Muscle of arm (tissue), 12 donors: ENCODE measurements around the gene RPRD1B. TPM values are rescaled to one million over a fixed set of nuclear protein-coding genes. Genes with fewer than 3 reads are reported as not detected.

ENCODE experiments used
- DNase-seq: peaks from one replicate; pipeline ENCODE4 v3.0.0-alpha.2; 2013
- polyA plus RNA-seq, 12 donors: library from polyadenylated mRNA; unstranded; fragments of 120-200 nt; gene quantifications; one replicate each; pipeline ENCODE4 v1.2.1, GENCODE V29; 2013; ENCODE audit not compliant: insufficient read length in 12 of 12

Gene RPRD1B
- polyA plus RNA-seq, 12 donors = 20.2 to 34.2 (median 28.1) TPM; not detected in 1

- no peak for DNase-seq
These were observed 83.0 kb downstream of the RPRD1B start for GRCh38 chr20:38116409-38117165.

DNA sequence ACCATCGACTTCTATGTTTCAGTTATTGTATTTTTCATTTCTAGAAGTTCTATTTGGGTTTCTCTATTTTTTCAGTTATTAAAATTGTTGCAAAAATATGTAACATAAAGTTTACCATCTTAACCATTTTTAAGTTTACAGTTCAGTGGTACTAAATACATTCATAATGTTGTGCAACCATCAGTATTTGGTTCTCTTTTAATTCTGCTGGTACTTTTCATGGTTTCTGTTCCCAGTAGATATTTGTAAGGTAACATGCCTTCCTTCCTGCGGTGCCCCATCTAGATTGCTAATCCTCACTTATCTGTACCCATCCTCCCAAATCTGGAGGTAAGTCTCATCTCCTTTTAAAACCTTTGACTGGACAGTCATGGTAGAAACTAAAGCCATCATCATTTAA lies 83.7 kb downstream of the RPRD1B start:
- no peak for DNase-seq

GRCh38 chr20:38117635-38118034 lies 84.1 kb downstream of the RPRD1B start:
- DNase-seq = no peak

DNA sequence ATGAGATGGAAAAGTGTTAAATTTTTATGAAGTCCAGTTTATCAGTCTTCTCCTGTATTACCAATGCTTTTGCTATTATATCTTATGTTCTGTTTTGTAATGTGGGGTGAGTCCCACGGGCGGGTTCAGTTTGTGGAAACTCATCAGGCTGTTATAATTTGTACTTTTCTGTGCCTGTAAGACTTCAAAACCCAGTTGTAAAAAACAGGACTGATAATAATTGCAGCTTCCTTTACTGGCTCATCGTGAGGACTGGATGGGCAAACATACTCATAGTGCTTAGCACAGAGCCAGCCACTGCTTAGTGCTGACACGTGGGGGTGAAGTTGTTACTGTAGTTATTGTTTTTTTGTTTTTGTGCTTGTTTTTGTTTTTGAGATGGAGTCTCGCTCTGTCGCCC lies 85.9 kb downstream of the RPRD1B start:
- no peak for DNase-seq

GRCh38 chr20:38120625-38120988 lies 87.1 kb downstream of the RPRD1B start:
- DNase-seq = no peak

DNA sequence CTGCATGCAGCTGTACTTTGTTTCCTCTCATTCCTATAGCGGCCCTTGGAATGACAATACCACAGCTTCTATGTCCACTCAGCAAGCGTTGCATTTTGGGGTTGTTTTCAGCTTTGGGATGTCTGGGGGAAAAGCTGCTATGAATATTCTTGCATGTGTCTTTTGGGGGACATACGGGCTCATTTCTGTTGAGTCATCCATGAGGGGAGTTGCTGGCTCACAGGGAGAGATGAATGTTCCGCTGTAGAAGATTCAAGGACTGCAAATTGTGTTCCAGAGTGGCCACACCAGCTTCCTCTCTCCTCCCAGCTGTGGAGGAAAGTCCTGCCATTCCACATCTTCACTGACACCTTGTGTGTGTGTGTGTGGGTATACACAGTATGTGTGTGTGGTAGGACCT lies 88.2 kb downstream of the RPRD1B start:
- no peak for DNase-seq

DNA sequence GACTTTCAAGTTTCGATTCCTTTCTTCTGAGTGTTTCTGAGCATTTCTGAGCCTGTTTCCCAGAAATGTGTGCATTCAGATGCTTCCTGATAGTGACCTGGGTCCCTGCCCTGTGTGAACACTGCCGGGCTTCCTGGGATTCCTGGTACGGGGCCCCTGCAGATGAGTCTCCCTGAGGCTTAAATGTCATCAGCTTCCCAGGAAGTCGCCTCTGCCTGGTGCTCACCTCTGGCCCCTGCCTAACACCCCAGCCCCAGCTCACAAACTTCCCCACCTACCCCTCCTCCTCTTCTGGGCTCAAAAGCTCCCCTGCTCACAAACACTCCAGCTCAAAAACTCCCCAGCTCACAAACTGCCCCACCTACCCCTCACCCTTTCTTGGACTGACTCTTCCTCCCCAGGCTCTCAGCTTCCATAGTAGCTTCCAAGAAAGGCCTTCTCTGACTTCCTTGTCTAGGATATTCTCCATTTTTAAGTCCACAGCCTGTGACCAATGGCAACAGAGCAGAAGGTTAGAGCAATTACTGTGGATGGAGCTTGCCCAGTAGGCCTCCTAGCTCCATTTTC lies 89.6 kb downstream of the RPRD1B start:
- no peak for DNase-seq

GRCh38 chr20:38125157-38126056 lies 91.9 kb downstream of the RPRD1B start:
- no peak for DNase-seq

DNA sequence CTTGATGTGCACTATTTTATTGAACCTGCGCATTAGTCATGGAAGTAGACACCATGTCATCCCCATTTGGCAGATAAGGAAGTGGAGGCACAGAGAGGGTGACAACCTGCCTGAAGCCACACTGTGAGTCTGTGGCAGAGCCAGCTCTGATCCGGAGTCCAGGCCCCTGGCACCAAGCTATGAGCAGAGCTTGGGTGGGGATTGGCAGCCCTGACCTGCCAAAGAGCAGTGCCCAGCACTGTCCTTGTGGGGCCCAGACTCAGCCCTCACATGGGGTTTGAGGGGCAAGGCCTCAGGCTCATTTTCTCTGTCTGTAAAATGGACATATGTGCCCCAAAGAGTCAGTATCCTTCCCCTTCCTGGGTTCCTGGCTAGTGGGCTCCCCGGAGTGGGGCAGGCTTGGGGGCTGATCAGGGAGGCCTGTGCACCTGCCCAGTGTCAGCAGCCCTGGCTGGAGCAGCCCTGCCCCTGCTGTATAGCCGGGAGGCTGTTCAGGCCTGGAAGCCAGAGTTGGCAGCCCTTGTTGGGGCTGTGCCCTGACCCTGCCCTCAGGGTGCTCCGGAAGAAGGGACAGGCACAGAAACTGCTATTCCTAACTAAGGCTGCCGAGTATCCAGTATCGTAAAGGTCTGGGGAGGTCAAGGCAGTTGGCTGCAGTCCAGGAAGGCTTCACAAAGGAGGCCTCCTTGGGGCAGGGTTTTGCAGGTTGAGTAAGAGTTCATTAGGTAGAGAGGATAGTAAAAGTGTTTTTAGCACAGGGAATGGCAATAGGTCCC lies 92.8 kb downstream of the RPRD1B start:
- no peak for DNase-seq

DNA sequence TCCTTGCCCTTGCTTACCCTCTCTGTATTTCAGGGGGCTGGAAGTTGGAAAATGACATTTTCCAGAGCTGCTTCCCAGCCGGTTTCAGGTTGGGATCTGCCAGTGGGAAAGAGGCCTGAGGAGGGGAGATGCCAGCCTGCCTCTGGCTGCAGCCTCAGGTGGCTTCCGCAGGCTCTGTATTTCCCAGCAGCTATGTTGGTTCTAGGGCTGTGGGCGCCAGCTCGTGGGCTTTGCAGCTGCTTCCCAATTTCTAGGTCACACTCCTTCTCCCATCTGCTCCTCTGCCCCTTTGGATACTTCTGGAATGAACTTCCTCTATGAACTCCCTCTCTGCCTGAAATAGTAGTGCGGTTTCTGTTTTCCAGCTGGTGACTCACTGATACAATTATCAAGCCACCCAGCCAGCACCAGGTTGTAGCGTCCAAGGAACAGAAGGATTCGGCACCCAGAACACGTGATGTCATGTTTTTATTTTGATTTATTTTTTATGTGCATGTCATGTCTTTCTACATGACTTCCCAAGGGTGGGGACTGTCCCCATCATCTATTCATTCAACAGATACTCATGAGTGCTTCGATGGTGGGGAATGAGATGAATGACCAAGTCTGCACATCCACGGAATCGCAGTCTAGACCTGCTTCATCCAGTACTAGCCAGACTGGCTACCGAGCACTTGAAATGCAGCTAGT lies 93.5 kb downstream of the RPRD1B start:
- DNase-seq = no peak

DNA sequence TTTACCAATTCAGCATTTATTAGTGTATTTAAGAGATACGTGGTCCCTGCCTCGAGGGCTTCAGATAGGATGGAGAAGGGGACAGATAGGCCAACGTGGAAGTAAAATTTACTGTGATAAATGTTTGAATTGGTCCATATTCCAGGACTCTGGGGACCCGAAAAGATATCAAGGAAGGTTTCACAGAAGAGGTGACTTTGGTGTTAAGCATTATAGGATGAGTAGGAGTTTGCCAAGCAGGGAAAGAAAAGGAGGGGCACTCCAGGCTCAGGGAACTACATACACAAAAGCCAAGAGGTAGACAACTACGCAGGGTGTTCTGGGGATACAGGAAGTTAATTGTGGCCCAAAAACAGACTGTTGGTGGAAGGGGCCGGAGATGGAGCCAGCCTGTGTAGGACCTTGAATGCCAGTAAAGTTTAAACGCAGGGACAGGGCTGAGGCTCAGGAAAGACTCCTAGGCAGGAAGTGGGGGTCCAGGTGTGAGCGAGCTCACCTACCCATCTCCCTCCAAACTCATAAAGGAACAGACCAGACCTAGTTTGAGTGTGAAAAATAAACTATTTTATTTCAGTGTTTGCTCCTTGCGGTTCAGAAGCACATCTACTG lies 94.5 kb downstream of the RPRD1B start:
- no peak for DNase-seq

DNA sequence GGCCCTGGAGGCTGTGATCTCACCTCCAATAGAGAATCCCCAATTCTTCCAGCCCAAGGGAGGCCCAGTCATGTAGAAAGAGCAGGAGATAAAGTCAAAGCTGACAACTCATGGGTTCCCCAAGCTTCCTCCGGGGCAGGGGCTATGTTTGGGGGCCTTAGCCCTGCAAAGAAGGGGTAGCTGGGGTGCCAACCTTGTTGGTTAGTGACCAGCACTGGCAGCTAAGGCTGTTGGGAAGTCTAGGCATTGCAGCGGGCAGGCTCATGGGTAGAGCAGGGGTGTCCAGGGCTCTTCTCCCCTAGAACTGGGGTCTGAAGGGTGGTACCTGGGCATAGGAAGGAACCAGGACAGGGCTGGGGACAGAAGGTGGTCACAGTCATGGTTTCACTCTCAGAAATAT lies 95.1 kb downstream of the RPRD1B start:
- no peak for DNase-seq

GRCh38 chr20:38129248-38129865 lies 95.8 kb downstream of the RPRD1B start:
- no peak for DNase-seq

DNA sequence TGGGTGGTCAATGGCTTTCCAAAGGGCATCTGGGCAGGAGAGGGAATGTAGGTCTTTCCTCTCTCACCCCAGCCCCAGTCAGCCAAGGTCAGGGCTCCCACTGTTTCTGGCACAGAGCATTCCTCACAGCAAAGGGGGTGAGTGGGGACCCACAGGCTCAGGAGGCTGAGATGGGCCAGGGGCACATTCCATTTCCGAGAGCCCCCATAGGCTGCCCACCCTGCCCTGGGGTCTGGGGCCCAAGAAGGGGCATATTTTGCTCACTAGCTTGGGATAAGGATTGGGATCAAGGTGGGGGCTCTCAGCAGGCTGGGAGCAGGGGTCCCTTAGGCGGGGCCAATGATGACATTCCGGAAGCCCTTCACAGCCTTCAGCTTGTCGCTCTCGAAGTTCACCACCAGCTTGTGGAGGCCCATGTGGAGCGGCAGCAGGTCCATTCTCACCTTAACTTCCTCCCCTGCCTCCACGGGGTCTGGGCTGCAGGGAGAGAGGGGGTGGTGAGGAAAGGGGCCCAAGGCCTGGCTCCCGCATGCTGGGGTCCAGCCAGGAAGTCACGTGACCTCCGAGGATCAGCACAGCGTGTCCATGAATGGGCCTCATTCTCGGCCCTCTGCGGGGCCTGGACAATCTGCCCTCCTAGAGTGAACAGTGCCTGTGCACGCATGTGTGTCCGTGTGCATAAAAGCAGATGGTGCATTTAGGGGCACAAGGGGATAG lies 96.5 kb downstream of the RPRD1B start:
- DNase-seq = no peak

DNA sequence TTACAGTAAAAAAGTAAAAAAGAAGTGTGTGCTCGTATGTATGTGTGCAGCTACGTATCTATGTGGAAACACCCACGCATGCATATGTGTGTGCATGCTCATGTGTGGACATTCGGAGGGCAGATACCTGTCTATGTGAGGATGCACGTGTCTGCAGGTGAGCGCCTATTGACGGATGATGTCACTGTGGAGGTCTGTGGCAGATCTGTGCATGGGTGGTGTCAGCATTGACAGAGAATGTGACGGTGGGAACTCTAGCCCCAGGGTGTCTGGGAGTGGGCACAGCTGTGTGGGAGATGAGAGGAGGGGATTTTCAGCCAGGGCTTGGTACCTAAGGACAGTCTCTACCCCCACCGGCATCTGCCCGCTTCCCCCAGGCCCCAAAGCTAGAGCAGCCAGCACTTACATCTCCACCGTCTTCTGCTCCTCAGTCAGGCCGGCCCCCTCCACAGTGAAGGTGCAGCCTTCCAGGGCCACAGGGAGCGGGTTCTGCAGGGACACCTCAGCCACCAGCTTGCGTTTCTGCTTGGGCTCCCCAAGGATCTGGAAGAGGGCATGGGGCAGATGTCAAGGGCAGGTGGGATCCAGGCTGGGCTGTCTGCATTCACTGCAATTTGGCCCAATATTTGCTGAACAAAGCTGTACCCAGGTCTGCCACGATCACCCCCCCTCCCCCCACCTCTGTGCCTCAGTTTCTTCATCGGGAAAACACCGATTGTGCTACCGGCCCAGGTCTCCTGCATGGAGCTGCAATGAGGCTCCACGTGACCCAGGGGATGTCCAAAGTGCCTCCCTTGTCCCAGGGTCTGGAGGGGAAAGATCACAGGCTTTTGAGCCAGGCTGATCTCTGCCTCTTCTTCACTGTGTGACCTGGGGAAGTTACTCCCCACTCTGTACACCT lies 97.4 kb downstream of the RPRD1B start:
- no peak for DNase-seq

DNA sequence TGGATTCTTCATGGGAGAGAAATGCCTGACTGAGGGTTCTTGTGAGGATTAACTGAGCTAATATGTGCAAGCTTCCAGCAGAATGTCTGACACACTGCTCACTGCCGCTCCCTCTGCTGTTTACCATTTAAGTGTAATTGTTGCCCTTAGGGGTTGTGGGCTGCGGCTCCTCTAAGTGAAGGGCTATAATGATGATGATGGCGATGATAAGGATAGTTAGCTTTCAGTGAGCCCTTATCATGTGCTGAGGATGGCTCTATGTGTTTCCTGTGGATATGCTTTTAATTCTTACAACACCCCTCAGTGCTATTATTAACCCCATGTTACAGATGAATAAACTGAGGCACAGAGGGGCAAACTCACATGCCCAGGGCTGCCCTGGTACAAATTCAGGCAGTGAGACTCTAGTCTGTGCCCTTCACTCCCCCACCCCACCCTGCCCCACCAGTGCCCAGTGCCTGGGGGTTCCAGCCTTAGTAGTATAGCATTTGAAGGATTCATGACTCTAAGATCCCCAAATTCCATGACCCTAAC lies 98.1 kb downstream of the RPRD1B start:
- DNase-seq = no peak

- DNase-seq = no peak
These were observed 98.8 kb downstream of the RPRD1B start for GRCh38 chr20:38132156-38132909.
